IMR-90 (cell line): Measurements from ENCODE around the gene CEP135. TPM values are rescaled to one million over a fixed set of nuclear protein-coding genes. Genes with fewer than 3 reads are reported as not detected.
A peak's percentile ranks its signal among the peaks of the same experiment; 100 is the strongest.

Experiments
- ATAC-seq: fragments of 200-7000 bp; cut with Tn5 transposase; 2 replicates; pipeline ENCODE4 v1.9.1; 2020; ENCODE audit warnings: low read depth, mild to moderate bottlenecking, moderate library complexity
- BruUV-seq: library from RNA; stranded (reverse); fragments of 400-500 nt; replicated peaks from 2 replicates; lab custom pipeline; 2021; lab: Mats Ljungman, UMichigan
- CTCF ChIA-PET: fragments of 300-600 bp; formaldehyde crosslinking; extraction: SDS; loops from one replicate; lab custom pipeline; 2021; ENCODE audit warnings: antibody characterized with exemption; lab: Yijun Ruan, JAX
- POLR2A ChIA-PET: fragments of 300-600 bp; sonication (Branson Sonifier 250); formaldehyde crosslinking; loops from one replicate; lab custom pipeline; 2022; ENCODE audit warnings: antibody characterized with exemption; ENCODE audit not compliant: unreplicated experiment; lab: Charles Lee
- DNase-seq: peaks from one replicate; pipeline ENCODE4 v3.0.0; 2013
- H2AFZ ChIP-seq: replicated peaks from 2 replicates; pipeline ENCODE3; 2013; ENCODE audit warnings: low read length, mild to moderate bottlenecking; ENCODE audit not compliant: poor library complexity
- H2AK5ac ChIP-seq: 2 replicates; pipeline ENCODE4 v1.6.1; 2013; ENCODE audit warnings: low read depth, low read length, inconsistent platforms
- H2AK9ac ChIP-seq: replicated peaks from 2 replicates; pipeline ENCODE3; 2013; ENCODE audit warnings: mild to moderate bottlenecking, low read depth, low read length, moderate library complexity; ENCODE audit not compliant: poor library complexity
- H2BK120ac ChIP-seq: 2 replicates; pipeline ENCODE4 v1.6.1; 2013; ENCODE audit warnings: low read depth, low read length, inconsistent platforms
- H2BK15ac ChIP-seq: 3 replicates; pipeline ENCODE4 v1.6.1; 2013; ENCODE audit warnings: low read depth, low read length, inconsistent platforms
- H2BK20ac ChIP-seq: 2 replicates; pipeline ENCODE4 v1.6.1; 2013; ENCODE audit warnings: low read depth, mild to moderate bottlenecking, inconsistent platforms, low read length, moderate library complexity
- H2BK5ac ChIP-seq: 2 replicates; pipeline ENCODE4 v1.6.1; 2013; ENCODE audit warnings: mild to moderate bottlenecking, low read depth, low read length, inconsistent platforms; ENCODE audit not compliant: poor library complexity, severe bottlenecking
- H3K14ac ChIP-seq: replicated peaks from 2 replicates; pipeline ENCODE4 v1.6.1; 2013; ENCODE audit warnings: low read depth, low read length, inconsistent platforms
- H3K18ac ChIP-seq: 2 replicates; pipeline ENCODE4 v1.6.1; 2013; ENCODE audit warnings: low read depth, low read length, control low read depth
- H3K23ac ChIP-seq: 2 replicates; pipeline ENCODE4 v1.6.1; 2013; ENCODE audit warnings: low read depth, low read length, inconsistent platforms
- H3K27ac ChIP-seq: 2 replicates; pipeline ENCODE4 v1.5.1; 2013; ENCODE audit warnings: mild to moderate bottlenecking, control low read depth, low read length; ENCODE audit not compliant: insufficient read depth
- H3K27me3 ChIP-seq: 2 replicates; pipeline ENCODE4 v1.6.1; 2013; ENCODE audit warnings: low read length; ENCODE audit not compliant: control insufficient read depth, insufficient read depth
- H3K36me3 ChIP-seq: 2 replicates; pipeline ENCODE4 v1.6.1; 2013; ENCODE audit warnings: low read length, mixed read lengths; ENCODE audit not compliant: control insufficient read depth, insufficient read depth
- H3K4ac ChIP-seq: 2 replicates; pipeline ENCODE4 v1.6.1; 2013; ENCODE audit warnings: low read depth, low read length, inconsistent platforms
- H3K4me1 ChIP-seq: 2 replicates; pipeline ENCODE4 v1.6.1; 2013; ENCODE audit warnings: low read length, mixed read lengths; ENCODE audit not compliant: control insufficient read depth, insufficient read depth
- H3K4me2 ChIP-seq: 2 replicates; pipeline ENCODE4 v1.6.1; 2013; ENCODE audit warnings: low read depth, mild to moderate bottlenecking, control low read depth, low read length, moderate library complexity
- H3K4me3 ChIP-seq: 2 replicates; pipeline ENCODE4 v1.5.1; 2013; ENCODE audit warnings: low read depth, mild to moderate bottlenecking, control low read depth, low read length, moderate library complexity; ENCODE audit not compliant: insufficient read depth
- H3K56ac ChIP-seq: 2 replicates; pipeline ENCODE4 v1.6.1; 2013; ENCODE audit warnings: low read length, inconsistent platforms; ENCODE audit not compliant: insufficient read depth; ENCODE audit errors: extremely low read depth
- H3K79me1 ChIP-seq, 2 experiments: 2 replicates each; pipeline ENCODE4 v1.6.1; 2013; ENCODE audit warnings: low read length in 2 of 2, inconsistent platforms in 1 of 2, low read depth in 1 of 2
- H3K9ac ChIP-seq: 2 replicates; pipeline ENCODE4 v1.6.1; 2013; ENCODE audit warnings: low read depth, low read length, control low read depth
- H3K9me1 ChIP-seq: 2 replicates; pipeline ENCODE4 v1.6.1; 2013; ENCODE audit warnings: low read length, inconsistent platforms; ENCODE audit not compliant: insufficient read depth
- H3K9me3 ChIP-seq: 2 replicates; pipeline ENCODE4 v1.6.1; 2013; ENCODE audit warnings: low read length; ENCODE audit not compliant: control insufficient read depth, insufficient read depth
- H4K20me1 ChIP-seq: 2 replicates; pipeline ENCODE4 v1.6.1; 2013; ENCODE audit warnings: low read length, inconsistent platforms; ENCODE audit not compliant: insufficient read depth
- H4K5ac ChIP-seq: 2 replicates; pipeline ENCODE4 v1.6.1; 2013; ENCODE audit warnings: mild to moderate bottlenecking, low read depth, low read length, control low read depth
- H4K8ac ChIP-seq, 2 experiments: 2 replicates each; pipeline ENCODE4 v1.6.1; 2013; ENCODE audit warnings: low read depth in 2 of 2, low read length in 2 of 2, control low read depth in 1 of 2, inconsistent platforms in 1 of 2
- H4K91ac ChIP-seq: 2 replicates; pipeline ENCODE4 v1.6.1; 2013; ENCODE audit warnings: low read depth, low read length, inconsistent platforms; ENCODE audit not compliant: insufficient read depth
- BHLHE40 ChIP-seq: fragments of 150-350 bp; IDR thresholded peaks from 2 replicates; pipeline ENCODE4 v1.6.1; 2016; ENCODE audit warnings: mild to moderate bottlenecking, low read depth, low read length
- CHD1 ChIP-seq: IDR thresholded peaks from 2 replicates; pipeline ENCODE4 v1.6.1; 2012; ENCODE audit warnings: low read depth, low read length, improper control_type of control experiment
- CTCF ChIP-seq: conservative IDR thresholded peaks from 2 replicates; pipeline ENCODE4 v1.5.1; 2012; ENCODE audit warnings: mild to moderate bottlenecking, low read depth, low read length, improper control_type of control experiment
- ELK1 ChIP-seq: fragments of 150-350 bp; IDR thresholded peaks from 2 replicates; pipeline ENCODE4 v1.6.1; 2016; ENCODE audit warnings: low read depth, mild to moderate bottlenecking, low read length, moderate library complexity, borderline replicate concordance
- FOS ChIP-seq: fragments of 150-350 bp; IDR thresholded peaks from 2 replicates; pipeline ENCODE4 v1.6.1; 2016; ENCODE audit warnings: low read depth, low read length
- MAFK ChIP-seq: IDR thresholded peaks from 2 replicates; pipeline ENCODE4 v1.6.1; 2012; ENCODE audit warnings: low read depth, low read length, improper control_type of control experiment
- MAZ ChIP-seq: IDR thresholded peaks from 2 replicates; pipeline ENCODE4 v1.6.1; 2012; ENCODE audit warnings: low read depth, mild to moderate bottlenecking, low read length, improper control_type of control experiment, moderate library complexity, borderline replicate concordance
- MXI1 ChIP-seq: IDR thresholded peaks from 2 replicates; pipeline ENCODE4 v1.6.1; 2012; ENCODE audit warnings: low read depth, mild to moderate bottlenecking, low read length, moderate library complexity, borderline replicate concordance
- NFE2L2 ChIP-seq: fragments of 150-350 bp; IDR thresholded peaks from 2 replicates; pipeline ENCODE4 v1.6.1; 2016; ENCODE audit warnings: low read depth, mild to moderate bottlenecking, low read length
- POLR2A ChIP-seq: IDR thresholded peaks from 2 replicates; pipeline ENCODE4 v1.6.1; 2012; ENCODE audit warnings: mild to moderate bottlenecking, low read depth, low read length
- RAD21 ChIP-seq: IDR thresholded peaks from 2 replicates; pipeline ENCODE4 v1.6.1; 2012; ENCODE audit warnings: low read length, improper control_type of control experiment
- RCOR1 ChIP-seq: IDR thresholded peaks from 2 replicates; pipeline ENCODE4 v1.6.1; 2012; ENCODE audit warnings: mild to moderate bottlenecking, low read length, improper control_type of control experiment; ENCODE audit not compliant: insufficient replicate concordance
- RFX5 ChIP-seq: IDR thresholded peaks from 2 replicates; pipeline ENCODE4 v1.8.0; 2012; ENCODE audit warnings: low read depth, mild to moderate bottlenecking, low read length, moderate library complexity
- USF2 ChIP-seq: fragments of 150-350 bp; IDR thresholded peaks from 2 replicates; pipeline ENCODE4 v1.6.1; 2017; ENCODE audit warnings: mild to moderate bottlenecking, antibody characterized with exemption, low read length, low read depth
- WGBS, 2 experiments: methylation state at CpG; one replicate each; pipeline versions ENCODE4 v1.1.5 to v1.1.7; 2013; ENCODE audit warnings: missing lambda C conversion rate in 2 of 2; ENCODE audit not compliant: insufficient read length in 1 of 2; ENCODE audit errors: extremely low coverage in 2 of 2; 5-methylcytosine and 5-hydroxymethylcytosine counted together
- dilution Hi-C: fragments of 300-500 bp; cut with HindIII; formaldehyde crosslinking; loops from one replicate; pipeline ENCODE4 v1.14.3; 2018; ENCODE audit warnings: low sequenced_read_pairs; ENCODE audit not compliant: unreplicated experiment
- in situ Hi-C: fragments of 300-500 bp; cut with MboI; formaldehyde crosslinking; loops from 3 replicates; pipeline ENCODE4 v1.14.3; 2019; ENCODE audit warnings: low sequenced_read_pairs, inconsistent platforms, mixed read lengths
- intact Hi-C: fragments of 100-400 bp; cut with micrococcal nuclease; formaldehyde crosslinking; loops from 2 replicates; pipeline ENCODE4 v1.10.0; 2022
- polyA plus RNA-seq, 3 experiments: library from polyadenylated mRNA; depleted of rRNA; stranded (reverse); fragments of >200 nt; gene quantifications; 2 replicates each; pipeline ENCODE4 v1.2.3, GENCODE V29; 2012; ENCODE audit warnings: low replicate concordance in 1 of 3
- total RNA-seq: library from RNA; depleted of rRNA; stranded (reverse); fragments of >200 nt; gene quantifications from 2 replicates; pipeline ENCODE4 v1.2.3, GENCODE V29; 2012

Gene CEP135
- total and polyA plus RNA-seq, 2 of the 4 experiments (the other 2 are of a cell fraction) = 2.7 to 3.2 TPM

GRCh38 chr4:56048702-56049431 lies 100.1 kb downstream of the CEP135 start:
- BruUV-seq = no TSS peak
- H3K79me1 ChIP-seq = no peaks in the 10 kb centered on the region
- no peak overlapping the region for H2BK20ac ChIP-seq
- in situ Hi-C loops (no loop called here), intact Hi-C loops (loop anchor here (1.0 to 2.0 kb wide), 2 partner anchors 101 to 252 kb away; partner anchors contain the start of gene CEP135), dilution Hi-C loops (no loop called here)
- no peaks in the 10 kb centered on the region for H3K9me3 ChIP-seq
- no peaks in the 10 kb centered on the region for H3K9me1 ChIP-seq
- H3K36me3 ChIP-seq = no peaks in the 10 kb centered on the region
- H2BK120ac ChIP-seq = no peak overlapping the region
- peak; percentile 39 for DNase-seq
- no peak overlapping the region for H4K5ac ChIP-seq
- ChIA-PET POLR2A (no interaction called here), CTCF (no interaction called here)
- H3K4me2 ChIP-seq = peak overlapping the region; percentile 100
- no peaks in the 10 kb centered on the region for H4K20me1 ChIP-seq
- H3K56ac ChIP-seq = no peak overlapping the region
- H2BK5ac ChIP-seq = no peak overlapping the region
- WGBS, 2 experiments = 1% methylated on average over 44 of the region's 81 CpGs; no CpG with 5 or more reads in 1 of the 2 experiments
- peak; percentile 99 for ATAC-seq
- H2AK9ac ChIP-seq = peak overlapping the region; percentile 23
- H3K4me1 ChIP-seq = no peaks in the 10 kb centered on the region
- no peak overlapping the region for H2BK15ac ChIP-seq
- no peak overlapping the region; the same call in 1 of the 2 replicates for H3K18ac ChIP-seq
- 0 out of 2 replicates have a peak overlapping the region, but pooled peaks have one; percentile 26 for H3K4ac ChIP-seq
- no peak overlapping the region for H3K27ac ChIP-seq
- H4K8ac ChIP-seq = no peak overlapping the region
- no peak overlapping the region for H4K91ac ChIP-seq
- H3K4me3 ChIP-seq = peak overlapping the region; percentile 58
- H2AK5ac ChIP-seq = no peak overlapping the region
- peak overlapping the region; percentile 45; the same call in 1 of the 2 replicates for H3K14ac ChIP-seq
- peak overlapping the region; percentile 92 for H2AFZ ChIP-seq
- peaks cover 18% of the 10 kb centered on the region for H3K27me3 ChIP-seq
- no peak overlapping the region; the same call in 1 of the 2 replicates for H3K23ac ChIP-seq
- peak overlapping the region; percentile 24; the same call in 1 of the 2 replicates for H3K9ac ChIP-seq
- TF ChIP-seq MXI1 (no peak), POLR2A (no peak), USF2 (peak; percentile 69; the same call in 1 of the 2 replicates), RFX5 (no peak), CHD1 (no peak), MAFK (no peak), BHLHE40 (no peak), RCOR1 (no peak), NFE2L2 (no peak), CTCF (peak; percentile 52), ELK1 (no peak), MAZ (no peak), FOS (no peak), RAD21 (peak; percentile 36; the same call in 1 of the 2 replicates)
